Small intestine (tissue), 7 donors: ENCODE measurements around the gene MAPKAPK5. TPM values are rescaled to one million over a fixed set of nuclear protein-coding genes. Genes with fewer than 3 reads are reported as not detected.
A peak's percentile ranks its signal among the peaks of the same experiment; 100 is the strongest.

Source experiments
- DNase-seq, 2 donors: peaks; one replicate each; pipeline versions ENCODE4 v3.0.0 to v3.0.0-alpha.2; 2013
- FAIRE-seq: peaks from 2 replicates; lab custom pipeline; 2012; peaks lifted over from hg19 to GRCh38; lab: Jason Lieb, UNC
- H3K27ac ChIP-seq, 3 donors: one replicate each; pipeline ENCODE4 v1.5.1; 2013; ENCODE audit warnings: low read length in 2 of 3, mild to moderate bottlenecking in 2 of 3, control low read depth in 1 of 3, inconsistent platforms in 1 of 3, low read depth in 1 of 3, moderate library complexity in 1 of 3
- H3K27me3 ChIP-seq, 3 donors: one replicate each; pipeline ENCODE4 v1.6.1; 2013; ENCODE audit warnings: low read length in 3 of 3, inconsistent platforms in 1 of 3; ENCODE audit not compliant: control insufficient read depth in 3 of 3, insufficient read depth in 3 of 3
- H3K36me3 ChIP-seq, 3 donors: one replicate each; pipeline ENCODE4 v1.6.1; 2013; ENCODE audit warnings: low read length in 3 of 3, inconsistent platforms in 1 of 3, low read depth in 1 of 3, mild to moderate bottlenecking in 1 of 3, moderate library complexity in 1 of 3; ENCODE audit not compliant: control insufficient read depth in 3 of 3, insufficient read depth in 2 of 3
- H3K4me1 ChIP-seq, 3 donors: one replicate each; pipeline ENCODE4 v1.6.1; 2013; ENCODE audit warnings: low read length in 2 of 3, inconsistent platforms in 1 of 3, low read depth in 1 of 3, mild to moderate bottlenecking in 1 of 3, moderate library complexity in 1 of 3; ENCODE audit not compliant: control insufficient read depth in 3 of 3, insufficient read depth in 2 of 3
- H3K4me3 ChIP-seq, 3 donors: one replicate each; pipeline ENCODE4 v1.5.1; 2013; ENCODE audit warnings: low read length in 3 of 3, control low read depth in 1 of 3, inconsistent platforms in 1 of 3, low read depth in 1 of 3, mild to moderate bottlenecking in 1 of 3, moderate library complexity in 1 of 3
- H3K9me3 ChIP-seq, 2 donors: one replicate each; pipeline ENCODE4 v1.6.1; 2013; ENCODE audit warnings: low read depth in 1 of 2, low read length in 1 of 2; ENCODE audit not compliant: control insufficient read depth in 2 of 2, insufficient read depth in 1 of 2
- WGBS, 3 donors: extraction: QIAGEN DNeasy Blood & Tissue Kit; methylation state at CpG; one replicate each; pipeline ENCODE4 v1.1.7; 2013; 5-methylcytosine and 5-hydroxymethylcytosine counted together
- polyA plus RNA-seq, 4 donors: library from polyadenylated mRNA; stranded (reverse) in 3 of 4; unstranded in 1 of 4; fragments of 200-250 nt in 3 of 4; fragments of 120-200 nt in 1 of 4; gene quantifications; one replicate each; pipeline versions ENCODE4 v1.2.1 to v1.2.3, GENCODE V29; 2013
- donor health status: healthy with polysubstance abuse.
- donor health status: control.
- donor health status: control.
- donor health status: Bipolar disorder and iron deficiency.
- donor health status: healthy.

Gene MAPKAPK5
- polyA plus RNA-seq, 4 donors = 28.4 to 64.8 (median 41.9) TPM

GRCh38 chr12:111850526-111850925 lies 8.5 kb downstream of the MAPKAPK5 start:
- H3K27ac ChIP-seq = no peak overlapping the region
- peaks cover 0 to 12% of the 10 kb centered on the region in 2 donors for H3K9me3 ChIP-seq
- no peaks in the 10 kb centered on the region for H3K27me3 ChIP-seq
- DNase-seq (peak; percentile 20 to 31), FAIRE-seq (no peak)
- H3K4me1 ChIP-seq = no peaks in the 10 kb centered on the region
- 55 to 80% (median 71%) methylated on average over 2 of the region's 2 CpGs for WGBS, 3 donors
- H3K4me3 ChIP-seq = no peak overlapping the region
- H3K36me3 ChIP-seq = peaks cover 0 to 29% (median 0%) of the 10 kb centered on the region in 3 donors

DNA sequence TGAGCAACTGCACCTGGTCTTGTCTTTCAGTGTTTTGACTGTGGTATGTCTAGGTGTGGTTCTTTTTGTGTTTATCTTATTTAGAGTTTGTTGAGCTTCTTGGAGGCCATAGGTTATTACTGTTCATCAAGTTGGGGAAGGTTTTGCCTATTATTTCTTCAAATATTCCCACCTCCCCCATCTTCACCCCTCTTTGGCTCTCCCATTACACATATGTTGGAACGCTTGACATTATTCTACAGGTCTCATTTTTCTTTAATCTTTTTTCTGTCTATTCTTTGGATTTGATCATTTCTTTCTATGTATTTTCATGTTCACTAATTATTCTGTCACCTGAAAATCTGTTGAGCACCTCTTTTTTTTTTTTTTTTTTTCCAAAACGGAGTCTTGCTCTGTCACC lies 16.2 kb downstream of the MAPKAPK5 start:
- 94 to 100% (median 97%) methylated on average over 2 of the region's 2 CpGs for WGBS, 3 donors
- Histone ChIP-seq H3K27me3 (no peaks in the 10 kb centered on the region), H3K9me3 (peaks cover 0 to 5% of the 10 kb centered on the region in 2 donors), H3K27ac (no peak overlapping the region), H3K4me3 (no peak overlapping the region), H3K4me1 (no peaks in the 10 kb centered on the region), H3K36me3 (peaks cover 0 to 10% (median 0%) of the 10 kb centered on the region in 3 donors)
- DNase-seq = no peak
- FAIRE-seq = no peak

DNA sequence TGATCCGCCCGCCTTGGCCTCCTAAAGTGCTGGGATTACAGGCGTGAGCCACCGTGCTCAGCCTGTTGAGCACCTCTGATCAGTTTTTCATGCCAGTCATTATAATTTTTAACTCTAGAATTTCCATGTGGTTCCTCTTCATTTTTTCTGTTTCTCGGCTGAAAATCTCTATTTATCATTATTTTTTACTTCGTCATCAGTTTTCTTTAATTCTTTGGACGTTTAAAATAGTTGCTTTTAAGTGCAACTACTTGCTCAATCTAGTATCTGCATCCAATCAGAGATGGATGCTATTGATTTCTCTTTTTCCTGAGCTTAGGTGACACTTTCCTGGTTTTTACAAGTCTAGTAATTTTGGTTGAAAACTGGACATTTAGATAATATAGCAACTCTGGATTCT lies 16.8 kb downstream of the MAPKAPK5 start:
- Histone ChIP-seq H3K36me3 (peaks cover 0 to 15% (median 0%) of the 10 kb centered on the region in 3 donors), H3K27ac (no peak overlapping the region), H3K9me3 (peaks cover 0 to 5% of the 10 kb centered on the region in 2 donors), H3K4me1 (no peaks in the 10 kb centered on the region), H3K27me3 (no peaks in the 10 kb centered on the region), H3K4me3 (no peak overlapping the region)
- FAIRE-seq = no peak
- no peak for DNase-seq
- 95 to 98% (median 97%) methylated on average over 7 of the region's 7 CpGs for WGBS, 3 donors

DNA sequence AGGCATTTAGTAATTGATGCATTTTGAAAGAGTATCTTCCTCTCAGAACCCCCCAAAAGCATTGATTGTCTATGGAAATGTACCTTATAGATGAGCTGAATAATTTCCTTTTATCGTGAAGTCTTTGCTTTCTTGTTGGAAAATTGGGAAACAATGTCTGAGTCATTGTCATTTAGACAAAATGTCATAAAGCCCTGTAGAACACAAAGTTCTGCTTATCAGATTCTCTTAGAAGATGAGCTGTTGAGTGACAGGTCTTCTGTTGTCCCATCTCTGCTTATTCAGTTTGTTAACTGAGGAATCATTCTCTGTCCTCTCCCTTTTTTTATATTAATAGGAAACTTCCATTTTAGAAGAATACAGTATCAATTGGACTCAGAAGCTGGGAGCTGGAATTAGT lies 22.9 kb downstream of the MAPKAPK5 start:
- Histone ChIP-seq H3K4me3 (no peak overlapping the region), H3K4me1 (peaks cover 0 to 7% (median 0%) of the 10 kb centered on the region in 3 donors), H3K27me3 (no peaks in the 10 kb centered on the region), H3K27ac (no peak overlapping the region), H3K9me3 (no peaks in the 10 kb centered on the region), H3K36me3 (peaks cover 5 to 31% (median 9%) of the 10 kb centered on the region in 3 donors)
- FAIRE-seq (no peak), DNase-seq (no peak)
- 91 to 94% (median 93%) methylated on average over 1 of the region's 1 CpG for WGBS, 3 donors

DNA sequence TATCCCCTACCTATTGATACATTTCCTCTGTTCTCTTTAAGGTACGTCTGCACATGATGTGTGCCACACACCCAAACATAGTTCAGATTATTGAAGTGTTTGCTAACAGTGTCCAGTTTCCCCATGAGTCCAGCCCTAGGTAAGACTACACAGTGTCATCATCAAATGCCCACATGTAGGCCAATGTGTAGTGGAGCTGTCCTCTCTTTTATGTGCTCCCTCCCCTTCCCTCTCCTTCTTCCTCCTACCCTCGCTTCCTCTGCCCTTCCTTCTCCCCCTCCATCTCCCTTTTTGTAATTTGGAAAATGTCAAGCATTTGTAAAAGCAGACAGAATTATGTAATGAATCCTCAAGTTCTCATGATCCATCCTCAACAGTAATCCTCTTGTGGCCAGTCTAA lies 25.5 kb downstream of the MAPKAPK5 start:
- WGBS, 3 donors = 79 to 95% (median 94%) methylated on average over 2 of the region's 2 CpGs
- Histone ChIP-seq H3K27ac (no peak overlapping the region), H3K4me1 (peaks cover 0 to 7% (median 0%) of the 10 kb centered on the region in 3 donors), H3K9me3 (no peaks in the 10 kb centered on the region), H3K27me3 (no peaks in the 10 kb centered on the region), H3K36me3 (peaks cover 7 to 39% (median 23%) of the 10 kb centered on the region in 3 donors), H3K4me3 (no peak overlapping the region)
- FAIRE-seq (no peak), DNase-seq (no peak)

DNA sequence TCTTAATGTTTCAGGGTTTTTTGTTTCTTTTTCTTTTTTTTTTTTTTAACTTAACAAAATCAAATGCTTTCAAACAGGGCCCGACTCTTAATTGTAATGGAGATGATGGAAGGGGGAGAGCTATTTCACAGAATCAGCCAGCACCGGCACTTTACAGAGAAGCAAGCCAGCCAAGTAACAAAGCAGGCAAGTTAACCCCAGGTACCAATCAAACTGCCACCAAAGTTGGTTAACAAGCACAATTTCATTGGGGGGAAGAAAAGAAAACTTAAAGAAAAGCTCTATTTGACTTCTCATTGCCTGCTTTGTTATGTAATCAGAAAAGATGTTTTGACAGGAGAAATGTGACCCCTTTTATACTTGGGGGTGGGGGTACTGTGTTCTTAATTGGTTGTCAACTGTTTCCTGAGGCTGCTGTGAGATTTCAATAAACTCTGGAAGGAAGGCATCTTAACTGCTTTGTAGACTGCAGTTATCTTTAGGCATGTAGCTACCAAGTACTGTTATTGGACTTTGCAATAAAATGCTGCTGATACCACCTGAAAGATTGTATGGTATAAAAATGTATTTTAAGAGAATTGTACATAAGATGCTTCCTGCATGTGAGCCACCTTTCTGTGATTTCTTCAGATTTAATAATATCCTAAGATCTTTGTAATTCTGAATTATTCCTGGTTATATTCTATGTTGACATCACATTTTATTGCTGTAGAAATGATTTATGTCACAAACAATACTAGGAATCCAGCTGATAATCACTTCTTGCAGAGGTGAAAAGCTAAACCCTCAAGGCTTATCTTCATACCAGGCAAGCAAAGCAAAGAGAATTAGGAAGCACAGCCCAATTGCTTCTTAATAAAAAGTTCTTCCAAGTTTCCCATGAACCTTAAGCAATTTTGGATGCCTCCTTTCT lies 26.9 kb downstream of the MAPKAPK5 start:
- no peak overlapping the region for H3K27ac ChIP-seq
- no peaks in the 10 kb centered on the region for H3K27me3 ChIP-seq
- FAIRE-seq (no peak), DNase-seq (no peak)
- peaks cover 7 to 38% (median 22%) of the 10 kb centered on the region in 3 donors for H3K36me3 ChIP-seq
- 84 to 95% (median 87%) methylated on average over 2 of the region's 2 CpGs for WGBS, 3 donors
- no peaks in the 10 kb centered on the region for H3K9me3 ChIP-seq
- peaks cover 0 to 7% (median 0%) of the 10 kb centered on the region in 3 donors for H3K4me1 ChIP-seq
- H3K4me3 ChIP-seq = no peak overlapping the region

DNA sequence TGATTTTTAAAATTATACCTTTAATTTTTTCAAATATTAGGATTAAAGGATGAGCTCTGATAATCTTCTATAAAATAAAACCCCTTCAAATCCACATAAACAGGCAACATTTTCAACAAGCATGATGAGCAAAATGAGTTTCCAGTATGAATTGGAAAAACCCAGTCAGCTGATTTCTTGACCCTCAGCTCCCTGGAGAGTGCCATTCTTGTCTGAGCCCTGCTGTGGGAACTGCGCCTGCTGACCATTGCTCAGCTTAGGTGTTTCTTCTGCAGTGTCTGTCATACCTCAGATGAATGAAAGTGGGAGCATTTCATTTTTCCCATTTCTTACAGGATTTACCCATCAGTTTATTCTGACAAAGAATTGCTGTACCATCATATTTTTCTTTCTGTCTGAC lies 27.6 kb downstream of the MAPKAPK5 start:
- H3K9me3 ChIP-seq = no peaks in the 10 kb centered on the region
- peaks cover 7 to 40% (median 21%) of the 10 kb centered on the region in 3 donors for H3K36me3 ChIP-seq
- peaks cover 0 to 7% (median 0%) of the 10 kb centered on the region in 3 donors for H3K4me1 ChIP-seq
- FAIRE-seq (no peak), DNase-seq (no peak)
- 95 to 100% (median 97%) methylated on average over 1 of the region's 1 CpG for WGBS, 3 donors
- H3K27ac ChIP-seq = no peak overlapping the region
- H3K4me3 ChIP-seq = no peak overlapping the region
- no peaks in the 10 kb centered on the region for H3K27me3 ChIP-seq

DNA sequence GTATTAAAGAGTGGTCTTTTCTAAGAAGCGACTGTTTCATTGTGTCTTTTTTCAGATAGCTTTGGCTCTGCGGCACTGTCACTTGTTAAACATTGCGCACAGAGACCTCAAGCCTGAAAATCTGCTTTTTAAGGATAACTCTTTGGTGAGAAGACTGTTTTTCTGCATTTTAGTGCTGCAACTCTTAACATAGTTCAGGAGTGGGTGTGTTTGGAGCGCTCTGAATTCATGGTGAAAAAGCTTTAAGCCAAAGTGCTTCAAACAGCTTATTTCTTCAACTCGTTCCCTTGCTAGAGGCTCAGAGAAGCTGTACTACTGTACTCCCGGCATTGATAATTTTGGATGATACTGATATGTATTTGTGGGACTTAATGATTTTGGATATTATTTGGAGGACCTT lies 28.2 kb downstream of the MAPKAPK5 start:
- FAIRE-seq = no peak
- 96 to 97% (median 97%) methylated on average over 6 of the region's 6 CpGs for WGBS, 3 donors
- DNase-seq = no peak
- no peak overlapping the region for H3K27ac ChIP-seq
- H3K4me1 ChIP-seq = peaks cover 0 to 7% (median 0%) of the 10 kb centered on the region in 3 donors
- H3K36me3 ChIP-seq = peaks cover 7 to 40% (median 20%) of the 10 kb centered on the region in 3 donors
- no peaks in the 10 kb centered on the region for H3K27me3 ChIP-seq
- H3K4me3 ChIP-seq = no peak overlapping the region
- no peaks in the 10 kb centered on the region for H3K9me3 ChIP-seq
